Suprapubic skin (tissue), 4 donors: ENCODE measurements around the gene OR4D2. TPM values are rescaled to one million over a fixed set of nuclear protein-coding genes. Genes with fewer than 3 reads are reported as not detected.

Source experiments
- DNase-seq, 2 donors: peaks; one replicate each; pipeline ENCODE4 v3.0.0-alpha.2; 2019; ENCODE audit warnings: low spot score in 2 of 2
- H3K27ac ChIP-seq: fragments of 200-600 bp; sonication (generic); one replicate; pipeline ENCODE4 v1.5.1; 2019
- H3K27me3 ChIP-seq: fragments of 200-600 bp; sonication (generic); one replicate; pipeline ENCODE4 v1.5.1; 2019
- H3K36me3 ChIP-seq: fragments of 200-600 bp; sonication (generic); one replicate; pipeline ENCODE4 v1.5.1; 2019
- H3K4me1 ChIP-seq: fragments of 200-600 bp; sonication (generic); one replicate; pipeline ENCODE4 v1.5.1; 2019
- H3K4me3 ChIP-seq: fragments of 200-600 bp; sonication (generic); one replicate; pipeline ENCODE4 v1.5.1; 2019; ENCODE audit warnings: mild to moderate bottlenecking
- H3K9me3 ChIP-seq: fragments of 200-600 bp; sonication (generic); one replicate; pipeline ENCODE4 v1.5.1; 2019
- EP300 ChIP-seq: sonication (generic); formaldehyde crosslinking; IDR thresholded peaks from one replicate; pipeline ENCODE4 v1.6.1; 2017; ENCODE audit warnings: antibody characterized with exemption
- POLR2A ChIP-seq, 2 donors: fragments of 450-650 bp; IDR thresholded peaks; one replicate each; pipeline ENCODE4 v1.6.1; 2017; ENCODE audit warnings: antibody characterized with exemption in 2 of 2, mild to moderate bottlenecking in 2 of 2, moderate library complexity in 2 of 2
- POLR2AphosphoS5 ChIP-seq, 3 donors: sonication (generic); formaldehyde crosslinking; IDR thresholded peaks; one replicate each; pipeline ENCODE4 v1.6.1; 2017; ENCODE audit warnings: antibody characterized with exemption in 3 of 3
- WGBS: methylation state at CpG from one replicate; pipeline ENCODE4 v1.1.5; 2018; 5-methylcytosine and 5-hydroxymethylcytosine counted together
- total RNA-seq, 4 donors: library from RNA; depleted of rRNA; stranded (reverse); fragments of >200 nt; gene quantifications; one replicate each; pipeline ENCODE4 v1.1.0, GENCODE V29; 2016
- TF ChIP-seq, protein P1 (sequence below), 2 donors: fragments of 200-600 bp in 1 of 2; fragments of 450-650 bp in 1 of 2; sonication (generic) in 1 of 2; IDR thresholded peaks; one replicate each; pipeline ENCODE4 v1.5.1; 2016 to 2019; ENCODE audit warnings: antibody characterized with exemption in 2 of 2, mild to moderate bottlenecking in 1 of 2, moderate library complexity in 1 of 2

OR4D2 gene
- total RNA-seq, 4 donors from 2014 or later = not detected

DNA sequence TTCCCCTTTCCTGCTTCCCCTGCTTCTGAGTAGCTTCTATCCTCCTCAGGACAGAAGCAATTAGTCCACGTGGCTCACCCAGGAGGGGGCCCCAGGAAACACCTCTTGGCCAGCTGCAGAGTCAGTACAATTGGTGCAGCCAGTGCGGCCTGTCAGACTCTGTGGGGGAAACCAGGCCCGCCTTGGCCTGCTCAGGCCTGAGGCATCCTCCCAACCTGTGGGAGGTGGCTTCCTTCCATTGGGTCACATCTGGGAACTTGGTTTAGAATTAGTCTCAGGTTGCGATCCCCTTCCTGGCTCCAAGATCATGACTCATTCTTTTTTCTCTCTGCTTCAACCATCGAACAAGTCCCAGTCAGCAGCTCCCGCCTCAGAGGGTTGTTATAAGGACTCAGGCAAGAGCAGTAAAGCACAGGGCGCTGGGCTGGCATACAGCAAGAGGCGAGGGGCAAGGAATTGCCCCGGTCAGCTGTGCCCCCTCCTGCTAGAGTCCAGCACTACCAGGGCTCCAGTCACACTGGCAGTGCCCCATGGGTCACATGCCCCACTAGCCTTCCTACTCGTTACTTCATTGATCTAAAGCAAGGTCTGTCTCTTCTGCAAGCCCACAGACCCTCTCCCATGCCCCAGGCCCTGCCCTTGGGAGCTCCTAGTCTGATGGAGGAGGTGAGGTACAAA lies 17.7 kb downstream of the OR4D2 start:
- H3K4me3 ChIP-seq = no peak overlapping the region
- H3K36me3 ChIP-seq = no peaks in the 10 kb centered on the region
- no peak overlapping the region for H3K27ac ChIP-seq
- TF ChIP-seq POLR2AphosphoS5 (IDR thresholded peaks at IDR 0.05) (no peak), POLR2A (IDR thresholded peaks at IDR 0.05) (no peak)
- no peak for DNase-seq
- H3K4me1 ChIP-seq = peaks cover 2% of the 10 kb centered on the region
- no peaks in the 10 kb centered on the region for H3K9me3 ChIP-seq
- H3K27me3 ChIP-seq = no peaks in the 10 kb centered on the region
- 49% methylated on average over 8 of the region's 10 CpGs for WGBS

DNA sequence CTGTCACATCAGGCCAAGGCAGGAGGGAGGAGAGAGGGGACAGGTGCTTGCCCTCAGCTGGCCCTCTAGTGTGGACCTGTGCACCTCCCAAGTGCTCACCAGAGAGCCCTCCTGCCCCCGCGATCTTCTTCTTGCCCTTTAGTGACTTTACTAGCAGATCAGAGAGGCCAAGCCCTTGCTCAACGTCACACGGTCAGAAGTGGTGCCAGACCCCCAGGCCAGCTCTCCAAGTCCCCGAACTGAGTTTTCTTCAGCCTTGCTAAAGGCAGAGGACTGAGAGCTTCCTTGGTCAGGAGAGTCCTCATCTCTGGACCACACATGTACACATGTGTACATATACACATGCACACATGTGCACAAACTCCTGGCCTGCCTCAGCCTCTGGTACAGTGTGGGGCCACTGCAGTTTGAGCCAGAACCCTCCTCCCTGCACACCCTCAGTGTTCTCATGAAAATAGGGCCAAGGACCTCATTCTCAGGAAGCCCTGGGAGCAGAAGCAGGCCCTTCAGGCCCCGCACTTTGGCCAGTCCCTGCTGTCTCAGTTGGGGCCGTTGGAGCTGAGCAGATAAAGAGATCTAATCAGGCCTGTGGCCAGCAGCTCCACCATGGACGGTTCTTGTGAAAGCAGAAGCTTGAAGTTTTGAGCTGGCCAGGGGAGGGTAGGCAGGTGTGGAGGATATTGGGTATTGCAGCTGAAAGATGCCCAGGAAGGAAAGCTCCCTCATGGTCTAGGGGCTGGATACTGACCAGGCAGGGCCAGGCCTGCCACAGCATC lies 18.4 kb downstream of the OR4D2 start:
- no peak overlapping the region for H3K4me3 ChIP-seq
- TF ChIP-seq EP300 (no peak), POLR2A (IDR thresholded peaks at IDR 0.05) (no peak), POLR2AphosphoS5 (IDR thresholded peaks at IDR 0.05) (no peak)
- TF ChIP-seq, protein P1, sequence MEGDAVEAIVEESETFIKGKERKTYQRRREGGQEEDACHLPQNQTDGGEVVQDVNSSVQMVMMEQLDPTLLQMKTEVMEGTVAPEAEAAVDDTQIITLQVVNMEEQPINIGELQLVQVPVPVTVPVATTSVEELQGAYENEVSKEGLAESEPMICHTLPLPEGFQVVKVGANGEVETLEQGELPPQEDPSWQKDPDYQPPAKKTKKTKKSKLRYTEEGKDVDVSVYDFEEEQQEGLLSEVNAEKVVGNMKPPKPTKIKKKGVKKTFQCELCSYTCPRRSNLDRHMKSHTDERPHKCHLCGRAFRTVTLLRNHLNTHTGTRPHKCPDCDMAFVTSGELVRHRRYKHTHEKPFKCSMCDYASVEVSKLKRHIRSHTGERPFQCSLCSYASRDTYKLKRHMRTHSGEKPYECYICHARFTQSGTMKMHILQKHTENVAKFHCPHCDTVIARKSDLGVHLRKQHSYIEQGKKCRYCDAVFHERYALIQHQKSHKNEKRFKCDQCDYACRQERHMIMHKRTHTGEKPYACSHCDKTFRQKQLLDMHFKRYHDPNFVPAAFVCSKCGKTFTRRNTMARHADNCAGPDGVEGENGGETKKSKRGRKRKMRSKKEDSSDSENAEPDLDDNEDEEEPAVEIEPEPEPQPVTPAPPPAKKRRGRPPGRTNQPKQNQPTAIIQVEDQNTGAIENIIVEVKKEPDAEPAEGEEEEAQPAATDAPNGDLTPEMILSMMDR (IDR thresholded peaks at IDR 0.05) = no peak
- no peaks in the 10 kb centered on the region for H3K27me3 ChIP-seq
- no peak for DNase-seq
- WGBS = 82% methylated on average over 8 of the region's 8 CpGs
- no peaks in the 10 kb centered on the region for H3K36me3 ChIP-seq
- peaks cover 9% of the 10 kb centered on the region for H3K4me1 ChIP-seq
- H3K27ac ChIP-seq = no peak overlapping the region
- H3K9me3 ChIP-seq = no peaks in the 10 kb centered on the region

DNA sequence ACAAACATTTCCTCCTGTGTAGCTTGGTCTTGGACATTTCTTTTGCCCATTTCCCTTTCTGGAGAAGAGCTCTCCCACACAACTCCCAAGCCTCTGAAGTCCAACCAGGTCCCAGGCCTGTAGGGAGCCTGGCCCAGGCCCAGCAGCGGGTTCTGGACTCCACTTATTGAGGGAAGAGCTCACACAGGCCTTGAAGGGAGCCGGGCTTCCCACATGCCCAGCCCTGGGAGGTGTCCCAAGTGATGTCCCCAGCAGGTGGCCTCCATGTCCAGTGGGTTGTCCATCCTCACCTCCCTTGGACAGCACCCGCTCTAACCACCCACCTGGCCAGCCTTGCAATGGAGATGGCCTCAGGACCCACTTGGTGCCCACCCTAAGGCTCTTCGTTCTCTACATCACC lies 19.8 kb downstream of the OR4D2 start:
- Histone ChIP-seq H3K27ac (no peak overlapping the region), H3K27me3 (peaks cover 6% of the 10 kb centered on the region), H3K36me3 (no peaks in the 10 kb centered on the region), H3K4me3 (no peak overlapping the region), H3K9me3 (no peaks in the 10 kb centered on the region), H3K4me1 (peaks cover 10% of the 10 kb centered on the region)
- TF ChIP-seq, protein P1 (IDR thresholded peaks at IDR 0.05) = no peak
- TF ChIP-seq POLR2AphosphoS5 (IDR thresholded peaks at IDR 0.05) (no peak), POLR2A (IDR thresholded peaks at IDR 0.05) (no peak), EP300 (no peak)
- no peak for DNase-seq
- WGBS = 90% methylated on average over 1 of the region's 4 CpGs

DNA sequence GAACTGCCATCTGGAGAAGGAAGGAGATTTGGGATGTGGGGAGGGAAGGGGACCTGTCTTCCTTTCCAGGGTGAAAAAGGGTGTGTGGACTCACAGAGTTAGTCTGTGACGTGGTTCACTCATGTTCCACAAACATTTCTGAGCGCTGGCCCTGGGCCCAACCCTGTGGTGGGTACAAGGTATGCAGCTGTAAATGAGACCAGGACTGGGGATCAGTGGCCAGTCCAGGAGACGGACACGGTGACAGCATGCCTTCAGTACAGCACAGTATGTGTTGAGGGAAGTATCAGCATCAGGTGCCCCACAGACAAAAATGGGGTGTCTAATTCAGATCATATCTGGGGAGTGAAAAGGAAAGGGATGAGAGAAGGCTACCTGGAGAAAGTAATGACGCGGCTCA lies 20.3 kb downstream of the OR4D2 start:
- no peak overlapping the region for H3K4me3 ChIP-seq
- DNase-seq = no peak
- no peaks in the 10 kb centered on the region for H3K36me3 ChIP-seq
- H3K9me3 ChIP-seq = no peaks in the 10 kb centered on the region
- 95% methylated on average over 6 of the region's 6 CpGs for WGBS
- no peak overlapping the region for H3K27ac ChIP-seq
- H3K27me3 ChIP-seq = peaks cover 6% of the 10 kb centered on the region
- peaks cover 10% of the 10 kb centered on the region for H3K4me1 ChIP-seq
- TF ChIP-seq POLR2A (IDR thresholded peaks at IDR 0.05) = no peak
- TF ChIP-seq, protein P1 (IDR thresholded peaks at IDR 0.05) = no peak
- TF ChIP-seq EP300 = no peak
- no peak for TF ChIP-seq POLR2AphosphoS5 (IDR thresholded peaks at IDR 0.05)

DNA sequence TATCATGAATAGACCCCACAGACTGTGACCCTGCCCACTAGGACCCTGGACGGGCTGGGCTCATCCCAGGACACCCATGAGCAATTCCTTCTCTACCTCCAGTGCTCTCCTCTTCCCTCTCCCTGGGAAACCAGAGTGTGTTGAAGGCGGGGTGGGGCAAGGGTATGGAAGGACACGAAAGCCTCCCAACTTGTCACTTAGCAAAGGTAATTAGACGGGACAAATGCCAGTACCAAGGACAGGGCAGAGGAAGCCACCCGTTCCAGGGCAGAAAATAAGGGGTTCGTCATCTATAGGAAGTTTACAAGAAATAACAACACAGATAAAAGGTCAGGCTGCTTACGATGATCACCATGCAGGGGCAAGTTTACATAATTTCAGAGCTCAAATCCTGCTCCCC lies 20.9 kb downstream of the OR4D2 start:
- peaks cover 6% of the 10 kb centered on the region for H3K27me3 ChIP-seq
- no peaks in the 10 kb centered on the region for H3K9me3 ChIP-seq
- no peak for DNase-seq
- no peak overlapping the region for H3K27ac ChIP-seq
- H3K36me3 ChIP-seq = no peaks in the 10 kb centered on the region
- H3K4me1 ChIP-seq = peaks cover 10% of the 10 kb centered on the region
- TF ChIP-seq, protein P1 (IDR thresholded peaks at IDR 0.05) = no peak
- TF ChIP-seq POLR2AphosphoS5 (IDR thresholded peaks at IDR 0.05) (no peak), POLR2A (IDR thresholded peaks at IDR 0.05) (no peak), EP300 (no peak)
- H3K4me3 ChIP-seq = no peak overlapping the region
- 45% methylated on average over 7 of the region's 7 CpGs for WGBS
